PC-3 (cell line): ENCODE measurements around the gene TAS1R2.

Source experiments
- EZH2phosphoT487 ChIP-seq: fragments of 300-600 bp; sonication (generic); IDR thresholded peaks from 2 replicates; pipeline ENCODE4 v1.6.1; 2018; ENCODE audit warnings: mild to moderate bottlenecking, antibody characterized with exemption, low read length, borderline replicate concordance
- TF ChIP-seq, protein P1 (sequence below): fragments of 300-600 bp; sonication (generic); conservative IDR thresholded peaks from 2 replicates; pipeline ENCODE4 v1.5.1; 2017; ENCODE audit warnings: antibody characterized with exemption, low read depth, mild to moderate bottlenecking, low read length

DNA sequence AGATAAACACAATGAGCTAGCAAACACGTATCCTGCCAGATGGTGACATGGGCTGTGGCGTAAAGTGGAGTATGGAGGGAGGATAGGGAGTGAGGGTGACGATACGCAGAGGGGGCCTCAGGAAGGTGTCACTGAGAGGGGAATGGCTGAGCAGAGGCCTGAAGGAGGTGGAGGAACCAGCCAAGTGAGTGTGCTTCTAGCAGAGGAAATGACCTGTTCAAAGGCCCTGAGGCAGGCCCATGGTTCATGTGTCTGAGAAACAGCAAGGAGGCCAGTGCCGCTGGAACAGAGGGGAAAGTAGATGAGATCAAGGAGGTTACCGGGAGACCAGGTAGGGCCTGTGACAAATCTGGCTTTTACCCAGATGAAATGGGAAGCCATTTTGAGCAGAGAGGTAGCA, 36.0 kb downstream of the TAS1R2 start:
- no peak for TF ChIP-seq EZH2phosphoT487
- TF ChIP-seq, protein P1, sequence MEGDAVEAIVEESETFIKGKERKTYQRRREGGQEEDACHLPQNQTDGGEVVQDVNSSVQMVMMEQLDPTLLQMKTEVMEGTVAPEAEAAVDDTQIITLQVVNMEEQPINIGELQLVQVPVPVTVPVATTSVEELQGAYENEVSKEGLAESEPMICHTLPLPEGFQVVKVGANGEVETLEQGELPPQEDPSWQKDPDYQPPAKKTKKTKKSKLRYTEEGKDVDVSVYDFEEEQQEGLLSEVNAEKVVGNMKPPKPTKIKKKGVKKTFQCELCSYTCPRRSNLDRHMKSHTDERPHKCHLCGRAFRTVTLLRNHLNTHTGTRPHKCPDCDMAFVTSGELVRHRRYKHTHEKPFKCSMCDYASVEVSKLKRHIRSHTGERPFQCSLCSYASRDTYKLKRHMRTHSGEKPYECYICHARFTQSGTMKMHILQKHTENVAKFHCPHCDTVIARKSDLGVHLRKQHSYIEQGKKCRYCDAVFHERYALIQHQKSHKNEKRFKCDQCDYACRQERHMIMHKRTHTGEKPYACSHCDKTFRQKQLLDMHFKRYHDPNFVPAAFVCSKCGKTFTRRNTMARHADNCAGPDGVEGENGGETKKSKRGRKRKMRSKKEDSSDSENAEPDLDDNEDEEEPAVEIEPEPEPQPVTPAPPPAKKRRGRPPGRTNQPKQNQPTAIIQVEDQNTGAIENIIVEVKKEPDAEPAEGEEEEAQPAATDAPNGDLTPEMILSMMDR: no peak
